Astrocyte (in vitro differentiated cells and primary cell): ENCODE results near the gene ABCF1. TPM values are rescaled to one million over a fixed set of nuclear protein-coding genes. Genes with fewer than 3 reads are reported as not detected.

Experiments
- DNase-seq: peaks from one replicate; pipeline ENCODE4 v3.0.0-alpha.2; 2010; ENCODE audit warnings: low read depth
- FAIRE-seq: peaks from 2 replicates; lab custom pipeline; 2011; peaks lifted over from hg19 to GRCh38; lab: Jason Lieb, UNC
- H2AFZ ChIP-seq: 2 replicates; pipeline ENCODE4 v1.6.0; 2012; ENCODE audit warnings: low read depth, low read length, inconsistent platforms
- H3K27ac ChIP-seq: 2 replicates; pipeline ENCODE4 v1.5.1; 2011; ENCODE audit warnings: low read depth, low read length, inconsistent platforms
- H3K27me3 ChIP-seq: 2 replicates; pipeline ENCODE4 v1.6.0; 2011; ENCODE audit warnings: low read length, inconsistent platforms; ENCODE audit not compliant: insufficient read depth
- H3K36me3 ChIP-seq: 2 replicates; pipeline ENCODE4 v1.5.1; 2011; ENCODE audit warnings: low read length, inconsistent platforms; ENCODE audit not compliant: insufficient read depth
- H3K4me1 ChIP-seq: 2 replicates; pipeline ENCODE4 v1.5.1; 2011; ENCODE audit warnings: low read length, inconsistent platforms; ENCODE audit not compliant: insufficient read depth
- H3K4me2 ChIP-seq: 2 replicates; pipeline ENCODE4 v1.6.0; 2012; ENCODE audit warnings: low read length, inconsistent platforms
- H3K4me3 ChIP-seq: 2 replicates; pipeline ENCODE4 v1.5.1; 2011; ENCODE audit warnings: low read depth, mild to moderate bottlenecking, low read length, inconsistent platforms; ENCODE audit not compliant: insufficient read depth
- H3K79me2 ChIP-seq: 2 replicates; pipeline ENCODE4 v1.6.0; 2012; ENCODE audit warnings: mild to moderate bottlenecking, low read length, inconsistent platforms; ENCODE audit not compliant: insufficient read depth
- H3K9ac ChIP-seq: 2 replicates; pipeline ENCODE4 v1.6.0; 2012; ENCODE audit warnings: mild to moderate bottlenecking, low read length, inconsistent platforms
- H3K9me3 ChIP-seq: 2 replicates; pipeline ENCODE4 v1.5.1; 2012; ENCODE audit warnings: low read depth, mild to moderate bottlenecking, low read length, inconsistent platforms; ENCODE audit not compliant: insufficient read depth
- H4K20me1 ChIP-seq: 2 replicates; pipeline ENCODE4 v1.6.0; 2012; ENCODE audit warnings: low read length, inconsistent platforms; ENCODE audit not compliant: insufficient read depth
- H3K27ac Mint-ChIP-seq: one replicate; pipeline ENCODE4 v1.8.0; 2021; ENCODE audit warnings: mild to moderate bottlenecking, mixed read lengths; ENCODE audit not compliant: unreplicated experiment
- H3K27me3 Mint-ChIP-seq: one replicate; pipeline ENCODE4 v1.8.0; 2021; ENCODE audit warnings: low read depth, mixed read lengths; ENCODE audit not compliant: unreplicated experiment
- H3K36me3 Mint-ChIP-seq: one replicate; pipeline ENCODE4 v1.8.0; 2021; ENCODE audit warnings: low read depth, mixed read lengths; ENCODE audit not compliant: unreplicated experiment
- H3K4me1 Mint-ChIP-seq: one replicate; pipeline ENCODE4 v1.8.0; 2021; ENCODE audit warnings: low read depth, mixed read lengths; ENCODE audit not compliant: unreplicated experiment
- H3K4me3 Mint-ChIP-seq: one replicate; pipeline ENCODE4 v1.8.0; 2021; ENCODE audit warnings: mild to moderate bottlenecking, moderate library complexity, mixed read lengths; ENCODE audit not compliant: unreplicated experiment
- H3K9me3 Mint-ChIP-seq: one replicate; pipeline ENCODE4 v1.8.0; 2021; ENCODE audit warnings: mild to moderate bottlenecking, mixed read lengths; ENCODE audit not compliant: unreplicated experiment
- EZH2 ChIP-seq: IDR thresholded peaks from 2 replicates; pipeline ENCODE4 v1.6.1; 2012; ENCODE audit warnings: mild to moderate bottlenecking, low read length, inconsistent platforms; ENCODE audit not compliant: insufficient read depth
- total RNA-seq: library from RNA; stranded (reverse); gene quantifications from 2 replicates; pipeline ENCODE4 v1.2.1, GENCODE V29; 2021
- TF ChIP-seq, protein P1 (sequence below): IDR thresholded peaks from 2 replicates; pipeline ENCODE4 v1.5.1; 2011; ENCODE audit warnings: low read depth, mild to moderate bottlenecking, inconsistent platforms, low read length, moderate library complexity; ENCODE audit not compliant: insufficient read depth

The ABCF1 gene
- total RNA-seq, 1 donor from 2014 or later: 60.3 TPM

DNA sequence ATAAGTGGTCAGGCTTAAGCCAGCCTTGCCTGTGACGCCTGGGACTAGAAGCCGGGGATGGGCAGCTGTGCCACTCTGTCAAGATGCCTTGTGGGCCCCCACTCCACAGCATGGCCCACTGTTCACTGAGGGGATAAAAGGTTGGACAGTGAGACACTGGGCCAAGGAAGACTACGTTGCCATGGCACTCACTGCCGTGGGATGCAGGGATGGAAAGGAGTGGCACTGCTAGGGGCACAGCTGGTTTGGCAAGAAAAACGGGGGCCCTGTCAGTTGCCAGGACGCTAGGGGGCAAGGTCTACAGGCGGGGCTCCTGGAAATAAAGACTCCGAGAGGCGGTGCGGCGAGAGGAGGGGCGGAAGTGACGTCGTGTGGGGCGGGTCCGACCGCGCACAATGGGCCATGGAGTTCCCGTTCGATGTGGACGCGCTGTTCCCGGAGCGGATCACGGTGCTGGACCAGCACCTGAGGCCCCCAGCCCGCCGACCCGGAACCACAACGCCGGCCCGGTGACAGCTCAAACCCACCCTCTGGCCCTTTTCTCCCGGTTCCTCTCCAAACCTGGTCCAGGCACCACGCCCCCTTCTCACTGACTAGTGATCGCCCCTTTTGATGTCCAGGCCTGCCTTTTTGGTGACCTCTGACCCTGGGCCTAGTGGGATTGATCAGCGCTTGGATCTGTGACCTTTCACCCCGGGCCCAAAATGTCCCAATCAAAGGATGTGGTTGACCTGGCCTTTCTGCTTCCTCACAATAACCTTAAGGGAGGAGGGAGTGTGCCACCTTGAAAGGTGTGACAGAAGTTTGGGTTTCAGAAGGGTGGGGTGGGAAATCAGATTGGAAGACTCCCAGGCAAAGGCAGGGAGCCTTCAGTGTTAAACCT is 55.5 kb downstream of the ABCF1 start, which contains the start of gene ATAT1:
Gene ATAT1 (plus strand): TSS at position 391 of the 883 bp plus-strand sequence.
- H3K27ac Mint-ChIP-seq: peak within 1 kb of the TSS; percentile 93
- peaks cover 24% of the 10 kb centered on the region for H3K79me2 ChIP-seq
- H3K36me3 ChIP-seq: peaks cover 29% of the 10 kb centered on the region
- no peaks in the 10 kb centered on the region for H3K27me3 Mint-ChIP-seq
- peak within 1 kb of the TSS; percentile 95 for H2AFZ ChIP-seq
- H3K36me3 Mint-ChIP-seq: peaks cover 18% of the 10 kb centered on the region
- no peaks in the 10 kb centered on the region for H3K9me3 Mint-ChIP-seq
- no peaks in the 10 kb centered on the region for H3K9me3 ChIP-seq
- no peak for FAIRE-seq
- H3K4me3 Mint-ChIP-seq: peak within 1 kb of the TSS; percentile 92
- no peaks in the 10 kb centered on the region for H3K27me3 ChIP-seq
- peak within 1 kb of the TSS; percentile 79 for H3K4me3 ChIP-seq
- peak within 1 kb of the TSS; percentile 92 for H3K9ac ChIP-seq
- peak; percentile 59 for DNase-seq
- no peaks in the 10 kb centered on the region for H4K20me1 ChIP-seq
- peak within 1 kb of the TSS; percentile 93 for H3K4me2 ChIP-seq
- TF ChIP-seq EZH2: no peak
- TF ChIP-seq, protein P1, sequence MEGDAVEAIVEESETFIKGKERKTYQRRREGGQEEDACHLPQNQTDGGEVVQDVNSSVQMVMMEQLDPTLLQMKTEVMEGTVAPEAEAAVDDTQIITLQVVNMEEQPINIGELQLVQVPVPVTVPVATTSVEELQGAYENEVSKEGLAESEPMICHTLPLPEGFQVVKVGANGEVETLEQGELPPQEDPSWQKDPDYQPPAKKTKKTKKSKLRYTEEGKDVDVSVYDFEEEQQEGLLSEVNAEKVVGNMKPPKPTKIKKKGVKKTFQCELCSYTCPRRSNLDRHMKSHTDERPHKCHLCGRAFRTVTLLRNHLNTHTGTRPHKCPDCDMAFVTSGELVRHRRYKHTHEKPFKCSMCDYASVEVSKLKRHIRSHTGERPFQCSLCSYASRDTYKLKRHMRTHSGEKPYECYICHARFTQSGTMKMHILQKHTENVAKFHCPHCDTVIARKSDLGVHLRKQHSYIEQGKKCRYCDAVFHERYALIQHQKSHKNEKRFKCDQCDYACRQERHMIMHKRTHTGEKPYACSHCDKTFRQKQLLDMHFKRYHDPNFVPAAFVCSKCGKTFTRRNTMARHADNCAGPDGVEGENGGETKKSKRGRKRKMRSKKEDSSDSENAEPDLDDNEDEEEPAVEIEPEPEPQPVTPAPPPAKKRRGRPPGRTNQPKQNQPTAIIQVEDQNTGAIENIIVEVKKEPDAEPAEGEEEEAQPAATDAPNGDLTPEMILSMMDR: peak; percentile 30
- H3K4me1 ChIP-seq: peaks cover 7% of the 10 kb centered on the region
- H3K4me1 Mint-ChIP-seq: peaks cover 15% of the 10 kb centered on the region
- H3K27ac ChIP-seq: peak within 1 kb of the TSS; percentile 86

DNA sequence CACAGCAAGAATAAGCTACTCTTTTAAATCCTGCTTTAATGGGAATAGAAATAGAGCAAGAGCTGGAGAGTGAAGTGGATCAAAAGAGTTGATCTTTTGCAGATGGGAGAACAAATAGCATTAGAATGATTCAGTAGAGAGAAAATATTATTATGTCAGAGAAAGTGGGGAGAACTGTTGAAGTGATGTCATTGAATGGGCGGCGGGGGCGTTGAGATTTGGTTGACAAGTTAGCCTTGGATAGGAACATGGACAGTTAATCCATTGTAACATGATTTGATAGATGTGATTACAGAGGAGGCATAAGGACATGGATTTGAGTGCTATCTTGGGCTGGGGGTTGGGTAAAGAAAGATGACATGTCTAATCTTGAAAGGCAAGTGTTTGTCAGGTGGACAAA is 64.6 kb downstream of the ABCF1 start:
- Histone ChIP-seq H2AFZ (no peak overlapping the region), H3K4me1 (peaks cover 3% of the 10 kb centered on the region), H3K9ac (no peak overlapping the region), H3K4me2 (no peak overlapping the region), H3K27ac (no peak overlapping the region), H3K36me3 (peaks cover 17% of the 10 kb centered on the region), H3K4me3 (no peak overlapping the region), H3K9me3 (no peaks in the 10 kb centered on the region), H4K20me1 (peaks cover 3% of the 10 kb centered on the region), H3K27me3 (no peaks in the 10 kb centered on the region), H3K79me2 (no peaks in the 10 kb centered on the region)
- TF ChIP-seq EZH2: no peak
- TF ChIP-seq, protein P1: no peak
- peaks cover 6% of the 10 kb centered on the region for H3K4me1 Mint-ChIP-seq
- H3K36me3 Mint-ChIP-seq: peaks cover 18% of the 10 kb centered on the region
- H3K27me3 Mint-ChIP-seq: no peaks in the 10 kb centered on the region
- H3K4me3 Mint-ChIP-seq: no peak overlapping the region
- H3K9me3 Mint-ChIP-seq: peaks cover 2% of the 10 kb centered on the region
- no peak overlapping the region for H3K27ac Mint-ChIP-seq
- DNase-seq (no peak), FAIRE-seq (no peak)

GRCh38 chr6:30640481-30640880 is 69.2 kb downstream of the ABCF1 start:
- Histone ChIP-seq H3K4me3 (no peak overlapping the region), H3K4me1 (no peaks in the 10 kb centered on the region), H3K27ac (no peak overlapping the region), H2AFZ (no peak overlapping the region), H3K27me3 (no peaks in the 10 kb centered on the region), H3K9me3 (no peaks in the 10 kb centered on the region), H4K20me1 (peaks cover 3% of the 10 kb centered on the region), H3K4me2 (no peak overlapping the region), H3K79me2 (no peaks in the 10 kb centered on the region), H3K9ac (no peak overlapping the region), H3K36me3 (peaks cover 19% of the 10 kb centered on the region)
- FAIRE-seq (no peak), DNase-seq (no peak)
- Mint-ChIP-seq H3K9me3 (no peaks in the 10 kb centered on the region), H3K4me3 (no peak overlapping the region), H3K27ac (no peak overlapping the region), H3K27me3 (no peaks in the 10 kb centered on the region), H3K36me3 (peaks cover 27% of the 10 kb centered on the region), H3K4me1 (no peaks in the 10 kb centered on the region)
- TF ChIP-seq, protein P1: no peak
- no peak for TF ChIP-seq EZH2
